CMK (cell line): ENCODE data around the gene TCF19.
"Not testable (repeated sequence)": the region's sequence is repeated elsewhere in the genome, so short reads cannot be mapped to it uniquely, and the experiment has no call there.

Source experiments
- DNase-seq: peaks from one replicate; pipeline ENCODE4 v3.0.0-alpha.2; 2010; ENCODE audit warnings: low read depth

TCF19 gene

DNA sequence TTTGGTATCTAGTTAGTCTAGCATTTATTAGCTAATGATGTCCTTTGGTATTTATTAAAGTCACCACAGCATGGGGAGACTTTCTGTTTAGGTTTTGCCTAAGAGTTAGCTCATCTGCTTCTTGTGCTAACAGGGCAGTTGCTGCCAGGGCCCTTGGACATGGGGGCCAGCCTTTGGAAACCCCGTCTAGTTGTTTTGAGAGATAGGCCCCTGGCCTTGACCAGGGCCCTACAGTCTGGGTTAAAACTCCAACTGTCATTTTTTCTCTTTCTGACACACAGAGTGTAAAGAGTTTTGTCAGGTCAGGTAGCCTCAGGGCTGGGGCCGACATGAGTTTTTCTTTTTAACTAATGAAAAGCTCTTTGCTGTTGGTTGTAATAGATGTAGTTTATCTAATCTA lies 24.9 kb downstream of the TCF19 start:
- DNase-seq, result not testable (repeated sequence)

DNA sequence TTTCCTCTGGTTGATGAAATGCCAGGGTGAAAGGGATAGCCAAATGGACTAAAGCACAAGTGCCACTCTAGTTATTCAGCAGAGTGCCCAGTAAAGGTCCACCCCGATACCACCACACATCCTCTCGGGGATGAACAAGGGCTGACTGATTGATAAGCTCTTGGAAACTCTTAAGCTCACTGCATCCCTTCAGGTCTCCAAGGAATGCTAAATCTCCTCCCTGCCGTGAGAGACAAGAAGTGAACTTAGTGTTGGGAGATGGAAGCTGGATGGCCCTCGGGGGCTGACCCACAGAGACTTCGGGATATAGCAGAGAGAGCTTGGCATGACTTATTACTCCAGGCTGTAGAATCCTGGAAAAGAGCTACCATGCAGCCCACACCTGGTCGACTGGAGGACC lies 25.5 kb downstream of the TCF19 start:
- not testable (repeated sequence) for DNase-seq

DNA sequence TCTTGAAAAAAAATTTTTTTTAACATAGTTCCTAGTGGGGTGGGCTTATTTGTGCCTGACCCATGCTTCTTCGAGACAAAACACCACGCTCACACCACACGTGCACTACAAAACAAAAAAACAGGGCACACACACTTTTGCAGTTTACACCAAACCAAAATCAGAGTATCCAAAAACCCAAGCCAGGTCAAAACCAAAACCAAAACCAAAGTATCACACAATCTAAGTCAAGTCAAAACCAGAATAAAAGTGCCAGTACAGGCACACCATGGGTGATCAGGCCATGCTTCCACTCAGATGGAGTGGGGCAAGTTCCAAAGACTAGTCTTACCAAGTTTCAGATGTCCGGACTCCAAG lies 27.3 kb downstream of the TCF19 start:
- DNase-seq, result not testable (repeated sequence)

DNA sequence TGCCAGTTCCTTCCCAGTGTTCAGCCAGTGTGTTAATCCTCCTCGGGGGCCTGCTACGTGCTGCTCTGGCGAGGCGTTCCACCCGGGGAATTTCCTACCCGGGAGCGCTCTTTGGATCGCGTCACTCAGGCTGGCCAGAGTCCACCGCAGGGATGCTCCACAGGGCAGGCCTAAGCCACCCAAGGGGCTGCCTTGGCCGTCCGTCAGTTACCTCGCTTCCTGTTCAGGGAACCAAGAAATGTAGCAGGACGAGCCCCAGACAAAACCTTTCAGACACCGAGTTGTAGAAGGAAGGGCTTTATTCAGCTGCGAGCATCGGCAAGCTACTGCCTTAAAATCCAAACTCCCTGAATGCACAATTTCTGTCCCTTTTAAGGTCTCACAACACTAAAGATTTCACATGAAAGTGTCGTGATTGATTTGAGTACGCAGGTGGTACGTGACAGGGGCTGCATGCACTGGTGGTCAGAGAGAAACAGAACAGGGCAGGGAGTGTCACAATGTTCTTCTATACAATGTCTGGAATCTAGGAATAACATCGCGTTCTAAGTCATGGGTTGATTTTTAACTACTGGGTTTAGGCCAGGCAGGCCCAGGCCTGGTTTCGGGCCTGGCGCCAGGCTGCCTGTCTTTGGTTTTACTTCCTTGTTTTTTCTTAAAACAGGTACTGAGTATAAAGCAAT lies 27.8 kb downstream of the TCF19 start:
- no peak for DNase-seq

DNA sequence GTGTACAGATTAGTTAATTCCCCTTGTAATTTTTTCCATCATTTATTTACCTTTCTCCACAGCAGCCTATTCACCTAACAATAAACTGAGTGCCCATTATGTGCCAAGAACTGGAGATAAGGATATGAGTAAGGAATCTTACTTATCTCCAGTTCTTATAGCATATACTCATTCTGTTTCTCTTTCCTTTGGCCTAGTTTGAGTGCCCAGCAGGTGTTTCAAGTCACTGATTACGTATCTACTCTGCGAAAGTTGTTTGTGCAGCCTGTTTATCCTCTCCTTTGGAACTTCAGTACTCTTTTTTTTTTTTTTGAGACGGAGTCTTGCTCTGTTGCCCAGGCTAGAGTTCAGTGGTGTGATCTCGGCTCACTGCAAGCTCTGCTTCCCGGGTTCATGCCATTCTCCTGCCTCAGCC lies 29.4 kb downstream of the TCF19 start:
- no peak for DNase-seq

DNA sequence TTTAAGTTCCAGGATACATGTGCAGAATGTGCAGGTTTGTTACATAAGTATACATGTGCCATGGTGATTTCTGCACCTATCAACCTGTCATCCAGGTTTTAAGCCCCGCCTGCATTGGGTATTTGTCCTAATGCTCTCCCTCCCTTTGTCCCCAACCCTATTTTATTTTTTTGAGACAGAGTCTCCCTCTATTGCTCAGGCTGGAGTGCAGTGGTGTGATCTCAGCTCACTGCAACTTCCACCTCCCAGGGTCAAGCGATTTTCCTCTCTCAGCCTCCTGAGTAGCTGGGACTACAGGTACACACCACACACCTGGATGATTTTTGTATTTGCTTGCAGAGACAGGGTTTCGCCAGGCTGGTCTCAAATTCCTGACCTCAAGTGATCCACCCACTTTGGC lies 30.8 kb downstream of the TCF19 start:
- DNase-seq, result not testable (repeated sequence)

DNA sequence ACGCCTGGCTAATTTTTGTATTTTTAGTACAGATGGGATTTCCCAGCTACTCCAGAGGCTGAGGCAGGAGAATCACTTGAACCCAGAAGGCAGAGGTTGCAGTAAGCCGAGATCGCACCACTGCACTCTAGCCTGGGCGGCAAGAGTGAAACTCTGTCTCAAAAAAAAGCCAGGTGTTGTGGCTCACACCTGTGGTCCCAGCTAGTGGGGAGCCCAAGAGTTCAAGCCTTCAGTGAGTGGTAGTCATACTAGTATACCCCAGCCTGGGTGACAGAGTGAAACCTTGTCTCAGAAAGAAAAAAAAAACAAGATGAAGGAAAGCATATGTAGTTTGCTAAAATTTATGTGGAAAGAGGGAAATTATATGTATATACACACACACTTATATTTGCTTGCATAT lies 32.1 kb downstream of the TCF19 start:
- no peak for DNase-seq

DNA sequence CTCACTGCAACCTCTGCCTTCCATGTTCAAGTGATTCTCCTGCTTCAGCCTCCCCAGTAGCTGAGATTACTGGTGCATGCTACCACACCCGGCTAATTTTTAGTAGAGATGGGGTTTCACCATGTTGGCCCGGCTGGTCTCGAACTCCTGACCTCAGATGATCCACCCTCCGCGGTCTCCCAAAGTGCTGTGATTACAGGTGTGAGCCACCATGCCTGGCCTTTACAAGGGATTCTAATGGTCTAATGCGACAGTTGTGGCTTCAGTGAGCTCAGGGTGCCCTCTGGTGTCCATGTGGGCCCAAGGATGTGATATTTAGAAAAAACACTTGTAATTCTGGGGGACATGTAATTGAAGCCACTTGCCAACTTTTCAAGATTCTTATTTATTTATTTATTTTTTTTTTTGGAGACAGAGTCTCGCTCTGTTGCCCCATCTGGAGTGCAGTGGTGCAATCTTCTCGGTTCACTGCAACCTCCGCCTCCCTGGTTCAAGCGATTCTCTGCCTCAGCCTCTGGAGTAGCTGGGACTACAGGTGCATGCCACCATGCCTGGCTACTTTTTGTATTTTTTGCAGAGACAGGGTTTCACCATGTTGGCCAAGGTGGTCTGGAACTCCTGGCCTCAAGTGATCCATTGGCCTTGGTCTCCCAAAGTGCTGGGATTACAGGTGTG lies 34.2 kb downstream of the TCF19 start:
- DNase-seq, result not testable (repeated sequence)

DNA sequence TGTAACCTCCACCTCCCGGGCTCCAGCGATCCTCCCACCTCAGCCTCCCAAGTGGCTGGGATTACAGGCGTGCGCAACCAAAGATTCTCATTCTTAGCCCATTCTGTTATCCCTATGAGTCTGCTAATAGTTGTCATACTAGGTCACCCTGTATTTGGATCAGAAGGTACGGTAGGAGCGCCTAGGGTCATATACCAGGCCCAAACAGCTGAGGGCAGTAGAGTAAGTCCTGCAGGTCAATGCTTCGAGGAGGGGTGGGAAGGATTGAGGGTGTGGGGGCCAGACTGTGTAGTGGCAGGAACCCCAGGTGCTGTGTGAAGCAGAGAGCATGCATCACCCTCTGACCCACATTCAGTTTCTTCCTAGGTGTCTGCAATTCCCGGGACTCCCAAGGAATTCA lies 34.8 kb downstream of the TCF19 start:
- DNase-seq, result no peak

DNA sequence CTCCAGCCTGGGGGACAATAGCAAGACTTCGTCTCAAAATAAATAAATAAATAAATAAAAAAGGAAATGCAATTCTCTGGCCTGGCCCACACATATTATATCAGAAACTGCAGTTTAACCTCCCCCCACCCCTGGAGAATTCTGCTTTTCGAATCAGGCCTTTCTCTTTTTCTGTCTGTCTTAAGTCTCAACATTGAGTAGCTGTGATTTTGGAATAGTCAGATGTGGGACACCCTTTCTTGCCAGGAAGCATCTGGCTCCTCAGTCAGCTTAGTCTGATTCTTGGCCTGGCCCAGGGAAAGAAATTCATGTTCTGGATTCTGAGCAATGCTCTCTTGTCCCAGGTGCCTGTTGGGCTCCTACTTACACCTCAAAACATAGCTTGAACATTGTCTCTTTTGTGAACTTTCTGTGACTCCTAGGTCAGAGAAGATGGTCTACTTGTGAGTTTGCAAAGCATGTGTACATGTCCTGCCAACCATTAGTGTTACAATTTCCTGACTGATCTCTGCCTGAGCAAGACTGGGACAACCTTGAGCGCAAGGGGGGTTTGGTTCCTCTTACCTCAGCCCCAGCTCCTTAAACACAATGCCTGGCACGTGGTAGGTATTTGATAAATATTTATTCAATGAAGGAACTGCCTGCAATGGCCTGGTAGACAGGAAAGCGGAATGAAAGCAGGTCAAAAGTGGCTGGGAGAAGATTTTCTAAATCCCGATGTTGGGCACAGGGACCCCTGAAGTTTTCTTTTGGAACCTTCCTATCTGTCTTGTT lies 35.9 kb downstream of the TCF19 start:
- DNase-seq, result no peak

DNA sequence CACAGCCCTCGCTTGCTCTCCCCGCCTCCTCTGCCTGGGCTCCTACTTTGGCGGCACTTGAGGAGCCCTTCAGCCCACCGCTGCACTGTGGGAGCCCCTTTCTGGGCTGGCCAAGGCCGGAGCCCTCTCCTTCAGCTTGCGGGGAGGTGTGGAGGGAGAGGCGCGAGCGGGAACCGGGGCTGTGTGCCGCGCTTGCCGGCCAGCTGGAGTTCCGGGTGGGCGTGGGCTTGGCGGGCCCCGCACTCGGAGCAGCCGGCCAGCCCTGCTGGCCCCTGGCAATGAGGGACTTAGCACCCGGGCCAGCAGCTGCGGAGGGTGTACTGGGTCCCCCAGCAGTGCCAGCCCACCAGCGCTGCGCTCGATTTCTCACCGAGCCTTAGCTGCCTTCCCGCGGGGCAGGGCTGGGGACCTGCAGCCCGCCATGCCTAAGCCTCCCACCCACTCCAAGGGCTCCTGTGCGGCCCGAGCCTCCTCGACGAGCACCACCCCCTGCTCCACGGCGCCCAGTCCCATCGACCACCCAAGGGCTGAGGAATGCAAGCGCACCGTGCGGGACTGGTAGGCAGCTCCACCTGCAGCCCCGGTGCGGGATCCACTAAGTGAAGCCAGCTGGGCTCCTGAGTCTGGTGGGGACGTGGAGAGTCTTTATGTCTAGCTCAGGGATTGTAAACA lies 37.1 kb downstream of the TCF19 start:
- DNase-seq, result not testable (repeated sequence)

DNA sequence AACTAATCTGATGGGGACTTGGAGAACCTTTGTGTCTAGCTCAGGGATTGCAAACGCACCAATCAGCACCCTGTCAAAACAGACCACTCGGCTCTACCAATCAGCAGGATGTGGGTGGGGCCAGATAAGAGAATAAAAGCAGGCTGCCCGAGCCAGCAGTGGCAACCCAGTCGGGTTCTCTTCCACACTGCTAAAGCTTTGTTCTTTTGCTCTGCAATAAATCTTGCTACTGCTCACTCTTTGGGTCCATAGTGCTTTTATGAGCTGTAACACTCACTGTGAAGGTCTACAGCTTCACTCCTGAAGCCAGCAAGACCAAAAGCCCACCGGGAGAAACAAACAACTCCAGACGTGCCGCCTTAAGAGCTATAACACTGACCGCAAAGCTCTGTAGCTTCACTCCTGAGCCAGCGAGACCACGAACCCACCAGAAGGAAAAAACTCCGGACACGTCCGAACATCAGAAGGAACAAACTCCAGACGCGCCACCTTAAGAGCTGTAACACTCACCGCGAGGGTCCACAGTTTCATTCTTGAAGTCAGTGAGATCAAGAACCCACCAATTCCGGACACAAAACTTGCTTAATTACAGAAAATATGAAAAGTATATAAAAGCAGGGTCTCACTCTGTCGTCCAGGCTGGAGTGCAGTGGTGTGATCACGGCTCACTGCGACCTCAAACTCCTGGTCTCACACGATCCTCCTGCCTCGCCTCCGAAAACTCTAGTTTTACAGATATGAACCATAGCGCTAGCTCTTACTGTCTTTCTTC lies 38.0 kb downstream of the TCF19 start:
- DNase-seq, result not testable (repeated sequence)

DNA sequence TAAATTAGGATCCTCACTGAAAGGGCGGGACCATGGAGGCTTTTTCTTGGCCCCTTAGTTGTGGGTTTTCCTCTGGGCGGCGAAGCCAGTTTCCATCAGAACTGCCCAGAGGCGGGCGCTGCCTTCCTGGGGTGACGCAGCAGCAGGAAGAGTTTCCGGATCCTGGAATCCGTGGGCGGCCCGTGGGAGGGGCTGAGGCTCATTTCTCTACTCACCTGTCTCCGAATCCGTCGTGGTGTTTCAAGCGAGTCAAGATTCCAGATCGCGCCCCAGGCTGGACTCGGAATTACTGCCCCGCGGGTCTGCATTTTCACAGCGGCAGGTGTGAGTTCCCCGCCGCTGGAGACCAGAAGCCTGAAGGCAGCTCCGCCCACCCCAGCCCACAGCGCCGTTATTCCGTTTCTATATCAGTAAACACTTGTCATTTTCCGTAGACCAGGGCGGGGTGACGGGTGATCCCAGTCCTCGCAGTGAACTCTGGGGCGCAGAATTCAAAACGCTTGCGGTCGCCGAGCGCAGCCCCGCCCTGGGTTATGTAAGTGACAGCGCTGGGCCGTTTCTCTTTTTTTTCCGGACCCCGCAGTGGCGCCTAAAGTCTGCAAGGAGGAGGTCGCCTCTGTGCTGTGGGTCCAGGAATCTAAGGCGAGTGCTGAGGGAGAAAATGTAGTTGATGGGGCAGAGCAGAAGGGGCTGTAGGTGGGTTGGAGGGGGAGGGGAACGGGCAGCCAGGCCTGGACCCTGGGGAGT lies 39.3 kb downstream of the TCF19 start:
- DNase-seq, result peak; percentile 82

DNA sequence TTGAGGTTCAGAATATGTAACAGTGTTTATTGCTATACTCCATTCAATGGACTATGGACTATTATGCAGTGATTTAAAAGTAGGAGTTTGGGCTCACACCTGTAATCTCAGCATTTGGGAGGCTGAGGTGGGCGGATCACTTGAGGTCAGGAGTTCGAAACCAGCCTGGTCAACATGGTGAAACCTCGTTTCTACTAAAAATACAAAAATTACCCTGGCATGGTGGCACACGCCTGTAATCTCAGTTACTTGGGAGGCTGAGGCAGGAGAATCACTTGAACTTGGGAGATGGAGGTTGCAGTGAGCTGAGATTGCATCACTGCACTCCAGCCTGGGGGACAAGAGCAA lies 40.7 kb downstream of the TCF19 start:
- not testable (repeated sequence) for DNase-seq

DNA sequence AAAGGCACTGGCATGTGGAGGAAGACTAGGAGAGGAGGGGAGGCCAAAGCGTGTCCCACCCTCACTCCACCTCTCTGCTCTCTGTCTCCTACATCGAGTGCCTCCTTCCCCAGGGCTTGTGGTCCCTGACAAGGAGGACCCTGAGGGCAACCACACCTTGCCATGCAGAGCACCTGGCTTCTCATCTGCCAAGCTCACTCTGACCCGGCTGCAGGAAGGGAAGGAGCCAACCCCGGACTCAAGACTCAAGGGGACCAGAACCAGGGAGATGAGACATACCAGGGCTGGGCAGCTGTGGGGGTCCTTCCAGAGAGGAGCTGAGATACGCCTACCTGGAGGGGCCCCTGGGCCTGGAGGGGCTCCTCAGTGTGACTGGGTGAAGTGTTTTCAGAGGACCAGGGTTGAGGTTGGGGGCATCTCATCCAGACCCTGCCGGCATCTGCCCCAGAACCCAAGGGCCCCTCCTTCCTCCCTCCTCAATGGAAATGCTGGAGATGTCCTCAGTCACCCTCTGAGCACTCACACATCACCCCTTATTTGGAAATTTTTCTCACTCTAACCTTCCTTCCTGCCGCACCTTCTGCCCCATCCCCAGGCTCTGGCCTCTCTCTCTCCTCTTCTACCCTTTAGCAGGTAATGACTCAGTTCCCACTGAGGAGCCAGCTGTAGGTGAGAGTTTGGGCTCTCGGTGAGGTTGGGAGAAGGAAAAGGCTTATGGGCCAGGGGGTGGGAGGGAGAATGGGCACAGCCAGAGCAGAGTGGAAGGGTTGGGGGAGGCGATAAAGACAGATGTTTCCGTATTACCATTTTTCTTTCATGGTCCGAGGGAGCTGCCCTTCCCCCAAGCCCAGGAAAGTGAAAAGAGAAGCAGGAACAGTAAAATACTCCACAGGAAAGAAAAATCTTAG lies 44.1 kb downstream of the TCF19 start:
- DNase-seq, result no peak

DNA sequence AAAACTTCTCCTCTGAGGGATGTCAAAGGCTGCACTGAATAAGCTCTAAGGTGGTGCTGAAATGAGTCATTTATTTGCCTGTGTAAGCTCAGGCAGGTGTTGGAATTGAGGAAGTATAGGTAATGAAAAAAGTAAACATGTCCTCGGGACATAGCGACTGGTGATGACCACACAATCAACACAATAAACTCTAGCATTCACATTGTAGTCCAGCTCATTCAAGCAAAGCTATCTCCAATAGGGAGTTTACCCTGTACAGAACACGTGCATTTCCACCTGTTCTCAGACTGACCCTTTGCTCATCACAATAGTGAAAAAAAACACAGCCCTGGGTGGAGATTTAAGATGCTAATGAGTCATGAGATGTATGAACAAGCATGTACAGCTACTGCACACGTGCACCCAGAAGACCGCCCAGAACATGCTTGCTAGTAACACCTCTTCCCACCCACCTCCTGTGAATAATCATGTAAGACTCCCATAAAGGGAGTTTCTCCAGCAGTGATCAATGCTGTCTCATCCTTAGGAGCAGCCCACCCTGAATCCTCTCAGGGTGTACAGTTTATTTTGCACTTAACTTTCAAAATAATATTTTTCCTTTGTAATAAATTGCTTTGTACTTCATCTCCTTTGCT lies 45.1 kb downstream of the TCF19 start:
- no peak for DNase-seq

DNA sequence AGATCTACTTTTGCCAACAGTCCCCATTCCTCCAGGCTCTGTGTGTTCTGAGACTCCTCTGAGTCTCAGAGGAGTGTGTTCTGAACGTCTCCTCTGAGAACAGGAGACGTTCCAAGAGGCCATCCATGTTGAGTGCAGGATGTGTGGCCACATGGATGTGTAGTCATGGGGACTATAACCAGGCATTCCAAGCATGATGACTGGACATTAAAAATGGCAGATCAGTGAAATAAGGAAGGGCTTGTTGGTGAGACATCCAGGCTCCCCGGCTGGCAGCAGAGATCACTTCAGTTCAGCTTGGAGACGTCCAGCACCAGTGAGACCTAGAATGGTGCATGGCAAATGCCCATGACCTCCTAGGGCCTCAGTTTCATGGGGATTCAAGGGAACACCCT lies 46.4 kb downstream of the TCF19 start:
- DNase-seq, result no peak

DNA sequence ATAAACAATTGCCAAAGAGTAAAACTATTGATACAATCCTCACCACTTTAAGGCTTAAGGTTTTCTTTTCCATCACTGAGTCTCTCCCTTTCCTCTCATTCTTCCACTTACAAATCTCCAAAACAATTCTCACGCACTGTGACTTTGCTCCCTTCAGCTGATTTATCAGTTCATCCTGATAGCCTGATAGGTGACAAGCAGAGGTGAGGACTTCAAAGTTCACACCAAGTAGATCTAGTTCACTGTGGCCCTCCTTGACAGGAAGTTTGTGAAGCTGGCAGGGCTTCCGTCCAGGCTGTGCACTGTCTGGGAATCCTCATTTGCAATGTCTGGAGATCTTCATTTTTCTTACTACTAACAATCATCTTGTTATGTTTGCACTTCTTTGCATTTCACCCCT lies 47.2 kb downstream of the TCF19 start:
- no peak for DNase-seq

DNA sequence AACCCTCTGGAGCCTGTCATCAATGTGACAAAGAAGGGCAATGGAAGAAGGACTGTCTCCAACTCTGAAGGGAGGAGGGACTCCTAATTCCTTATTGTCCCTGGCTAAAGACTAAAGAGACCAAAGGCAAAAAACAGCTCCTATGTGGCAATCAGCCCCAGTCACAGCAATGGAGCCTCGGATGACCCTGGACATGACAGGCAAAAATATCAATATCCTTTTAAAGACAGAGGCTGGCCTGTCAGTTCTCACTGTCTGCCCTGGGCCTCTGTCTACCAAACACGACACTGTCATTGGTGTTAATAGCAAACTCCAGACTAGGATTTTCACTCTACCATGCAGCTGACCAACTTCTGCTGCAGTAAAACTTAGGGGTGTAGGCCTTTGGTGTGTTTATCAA lies 50.1 kb downstream of the TCF19 start:
- no peak for DNase-seq

DNA sequence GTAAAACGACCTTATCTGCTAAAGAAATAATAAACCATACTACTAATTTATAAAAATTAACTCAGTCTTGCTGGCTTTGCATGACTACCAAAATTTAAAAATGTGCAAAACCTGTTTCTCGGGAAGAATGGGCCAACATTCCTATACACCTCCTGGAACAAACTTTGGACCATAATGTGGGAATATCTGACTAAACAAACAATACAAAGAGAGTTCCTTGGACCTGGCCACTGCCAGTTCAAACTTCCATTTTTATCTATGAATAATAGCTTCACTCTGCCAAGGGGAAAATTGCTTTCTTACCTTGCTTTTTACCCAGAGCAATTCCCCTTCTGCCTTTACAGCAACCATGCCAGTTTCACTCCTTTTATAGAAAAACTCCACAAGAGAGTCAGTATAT lies 50.7 kb downstream of the TCF19 start:
- no peak for DNase-seq
